Ovary (tissue), 9 donors: Measurements from ENCODE around the gene C1orf56. TPM values are rescaled to one million over a fixed set of nuclear protein-coding genes. Genes with fewer than 3 reads are reported as not detected.
A peak's percentile ranks its signal among the peaks of the same experiment; 100 is the strongest.

Experiments used
- DNase-seq, 5 donors: peaks; one replicate each; pipeline ENCODE4 v3.0.0-alpha.2; 2019 to 2020
- H3K27ac ChIP-seq, 2 donors: fragments of 200-600 bp; one replicate each; pipeline versions ENCODE4 v1.5.1 to v1.8.0; 2019 to 2022
- H3K27me3 ChIP-seq: fragments of 200-600 bp; one replicate; pipeline ENCODE4 v1.8.0; 2022
- H3K36me3 ChIP-seq: fragments of 200-600 bp; sonication (generic); one replicate; pipeline ENCODE4 v1.5.1; 2019
- H3K4me1 ChIP-seq: one replicate; pipeline ENCODE4 v1.8.1; 2013; ENCODE audit warnings: mild to moderate bottlenecking, moderate library complexity; ENCODE audit not compliant: insufficient read depth
- H3K4me3 ChIP-seq: fragments of 200-600 bp; sonication (generic); one replicate; pipeline ENCODE4 v1.5.1; 2017
- H3K9me3 ChIP-seq, 2 donors: fragments of 200-600 bp in 1 of 2; sonication (generic) in 1 of 2; one replicate each; pipeline versions ENCODE4 v1.5.1 to v1.8.1; 2013 to 2019; ENCODE audit warnings: mild to moderate bottlenecking in 1 of 2, moderate library complexity in 1 of 2
- EP300 ChIP-seq: sonication (generic); formaldehyde crosslinking; IDR thresholded peaks from one replicate; pipeline ENCODE4 v1.6.1; 2017; ENCODE audit warnings: antibody characterized with exemption
- POLR2A ChIP-seq: fragments of 450-650 bp; IDR thresholded peaks from one replicate; pipeline ENCODE4 v1.6.1; 2017; ENCODE audit warnings: antibody characterized with exemption, mild to moderate bottlenecking, moderate library complexity
- WGBS, 3 donors: extraction: QIAGEN DNeasy Blood & Tissue Kit in 1 of 3; methylation state at CpG; one replicate each; pipeline versions ENCODE4 v1.1.5 to v1.1.7; 2013 to 2017; 5-methylcytosine and 5-hydroxymethylcytosine counted together
- intact Hi-C, 4 donors: fragments of 100-400 bp; cut with DNase I; formaldehyde crosslinking; loops; one replicate each; pipeline versions ENCODE4 v1.11.0 to v1.15.1; 2022 to 2023
- polyA plus RNA-seq, 2 donors: library from polyadenylated mRNA; stranded (reverse); fragments of 200-250 nt in 1 of 2; fragments of 350-450 nt in 1 of 2; fragmentation: Illumina TruSeq in 1 of 2; extraction: RNeasy Lipid Tissue Mini Kit (QIAGEN cat#74804) in 1 of 2; gene quantifications; one replicate each; pipeline ENCODE4 v1.2.3, GENCODE V29; 2013 to 2014
- total RNA-seq, 7 donors: library from RNA; depleted of rRNA in 2 of 7; stranded (reverse); fragments of >200 nt in 2 of 7; fragmentation: NEBNext Ultra II Directional in 3 of 7; extraction: Animal tissue kit (Norgen Biotek cat#: 25700) in 3 of 7; gene quantifications; one replicate each; pipeline versions ENCODE4 v1.1.0 to v1.2.4, GENCODE V29; 2016 to 2023
- TF ChIP-seq, protein P1 (sequence below), 3 donors: fragments of 450-650 bp in 2 of 3; fragments of 200-600 bp in 1 of 3; IDR thresholded peaks; one replicate each; pipeline versions ENCODE4 v1.5.1 to v1.8.0; 2016 to 2022; ENCODE audit warnings: antibody characterized with exemption in 3 of 3, mild to moderate bottlenecking in 1 of 3
- donor health status: DM: no; HTN: no; CAD: no; lungs with moderate emphysema.
- donor health status: DM: no; HTN: no; CAD: no.
- donor health status: Bipolar disorder and iron deficiency.
- donor health status: DM: yes; HTN: yes; CAD: no.
- donor health status: DM: no; HTN: no; CAD: no.
- donor health status: DM: yes; HTN: yes; CAD: no.

Gene C1orf56
- total and polyA plus RNA-seq, 9 donors: 2.6 to 9.1 (median 6.6) TPM

DNA sequence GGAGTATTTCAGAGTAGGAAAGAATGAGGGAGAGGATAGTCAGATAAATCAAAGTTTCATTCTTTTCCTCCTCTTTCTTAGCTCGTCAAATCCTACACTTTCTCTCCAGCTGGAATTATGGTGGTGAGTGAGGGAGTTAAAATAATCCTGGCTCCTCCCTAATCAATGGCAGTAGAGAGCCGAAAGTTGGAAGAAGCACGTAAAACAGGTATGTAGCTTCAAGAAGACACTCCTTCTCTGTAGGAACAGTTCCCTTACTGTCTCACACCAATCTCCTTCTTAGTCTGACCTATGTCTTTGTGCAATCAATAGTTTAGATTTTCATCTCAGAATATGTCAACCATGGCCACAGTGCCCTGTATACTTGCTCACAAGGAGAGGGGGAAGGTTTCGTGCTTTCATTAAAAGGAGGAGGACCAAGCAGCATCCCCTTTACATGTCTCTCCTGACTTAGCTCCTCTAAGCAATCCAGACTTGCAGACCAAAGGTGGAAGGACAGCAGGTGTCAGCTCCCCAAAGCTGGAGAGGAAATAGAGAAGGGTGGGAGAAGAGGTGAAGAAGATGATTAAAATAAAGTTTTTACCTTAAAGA is 41.7 kb upstream of the C1orf56 start:
- WGBS, 3 donors: 3 to 6% (median 4%) methylated on average over 4 of the region's 4 CpGs
- intact Hi-C loops: no loop called here

DNA sequence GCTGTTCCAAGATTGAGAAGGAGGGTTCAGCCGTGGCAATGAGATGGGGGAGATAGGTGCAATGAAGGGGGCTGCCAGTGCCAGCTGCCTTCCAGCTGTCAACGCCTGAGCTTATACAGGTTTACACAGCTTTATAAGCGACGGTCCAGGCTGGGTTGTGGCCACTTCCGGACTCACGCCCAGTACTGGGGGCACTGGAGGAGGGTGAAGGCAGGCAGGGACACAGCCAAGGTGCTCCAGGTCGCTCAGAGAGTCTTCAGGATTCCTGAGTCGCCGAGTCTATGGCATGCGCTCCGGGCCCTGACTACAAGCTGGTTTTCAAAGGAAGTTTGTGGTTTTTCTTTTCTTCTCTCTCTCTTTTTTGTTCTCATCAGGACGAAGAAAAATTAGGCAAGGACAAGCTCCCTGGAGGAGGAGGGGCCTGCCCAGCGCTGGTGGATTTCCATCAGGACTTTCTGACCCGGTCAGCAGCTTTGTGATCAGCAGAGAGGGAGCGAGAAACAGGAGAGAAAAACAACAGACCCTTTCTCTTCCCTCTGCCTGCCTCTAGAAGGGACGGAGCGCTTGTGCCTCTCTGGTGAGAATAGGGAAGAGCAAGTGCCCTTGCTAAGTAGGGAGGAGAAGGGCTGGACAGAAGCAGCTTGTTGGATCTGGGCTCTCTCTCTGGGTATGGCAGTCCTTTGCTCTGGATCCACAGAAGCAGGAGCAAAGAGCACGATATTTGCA is 41.1 kb upstream of the C1orf56 start, which contains the start of gene MINDY1:
TSS of gene MINDY1 (minus strand) at position 576 of the 726 bp plus-strand sequence. CDS start 4,285 bp downstream, outside the sequence.
- peak within 1 kb of the TSS; percentile 83 to 86 for H3K27ac ChIP-seq
- no peaks in the 10 kb centered on the region for H3K36me3 ChIP-seq
- peak; percentile 63 to 78 (median 66) for DNase-seq
- H3K4me3 ChIP-seq: peak within 1 kb of the TSS; percentile 74
- WGBS, 3 donors: 0 to 1% (median 0%) methylated on average over 18 of the region's 18 CpGs
- intact Hi-C loops: no loop called here
- TF ChIP-seq, protein P1, sequence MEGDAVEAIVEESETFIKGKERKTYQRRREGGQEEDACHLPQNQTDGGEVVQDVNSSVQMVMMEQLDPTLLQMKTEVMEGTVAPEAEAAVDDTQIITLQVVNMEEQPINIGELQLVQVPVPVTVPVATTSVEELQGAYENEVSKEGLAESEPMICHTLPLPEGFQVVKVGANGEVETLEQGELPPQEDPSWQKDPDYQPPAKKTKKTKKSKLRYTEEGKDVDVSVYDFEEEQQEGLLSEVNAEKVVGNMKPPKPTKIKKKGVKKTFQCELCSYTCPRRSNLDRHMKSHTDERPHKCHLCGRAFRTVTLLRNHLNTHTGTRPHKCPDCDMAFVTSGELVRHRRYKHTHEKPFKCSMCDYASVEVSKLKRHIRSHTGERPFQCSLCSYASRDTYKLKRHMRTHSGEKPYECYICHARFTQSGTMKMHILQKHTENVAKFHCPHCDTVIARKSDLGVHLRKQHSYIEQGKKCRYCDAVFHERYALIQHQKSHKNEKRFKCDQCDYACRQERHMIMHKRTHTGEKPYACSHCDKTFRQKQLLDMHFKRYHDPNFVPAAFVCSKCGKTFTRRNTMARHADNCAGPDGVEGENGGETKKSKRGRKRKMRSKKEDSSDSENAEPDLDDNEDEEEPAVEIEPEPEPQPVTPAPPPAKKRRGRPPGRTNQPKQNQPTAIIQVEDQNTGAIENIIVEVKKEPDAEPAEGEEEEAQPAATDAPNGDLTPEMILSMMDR (IDR thresholded peaks at IDR 0.05): peak in 2 of 3 donors; percentile 60 to 74
- TF ChIP-seq EP300 (no peak), POLR2A (peak; percentile 59)
- peaks cover 9% of the 10 kb centered on the region for H3K4me1 ChIP-seq
- H3K27me3 ChIP-seq: no peaks in the 10 kb centered on the region
- H3K9me3 ChIP-seq: no peaks in the 10 kb centered on the region

More for the DNA sequence above, 41.7 kb upstream of the C1orf56 start:
- Histone ChIP-seq H3K27me3 (no peaks in the 10 kb centered on the region), H3K4me1 (peaks cover 9% of the 10 kb centered on the region), H3K36me3 (no peaks in the 10 kb centered on the region), H3K27ac (peak overlapping the region; percentile 83 to 86), H3K9me3 (no peaks in the 10 kb centered on the region), H3K4me3 (peak overlapping the region; percentile 59)
- DNase-seq: no peak
- TF ChIP-seq, protein P1 (IDR thresholded peaks at IDR 0.05): no peak
- no peak for TF ChIP-seq EP300
- TF ChIP-seq POLR2A: no peak

DNA sequence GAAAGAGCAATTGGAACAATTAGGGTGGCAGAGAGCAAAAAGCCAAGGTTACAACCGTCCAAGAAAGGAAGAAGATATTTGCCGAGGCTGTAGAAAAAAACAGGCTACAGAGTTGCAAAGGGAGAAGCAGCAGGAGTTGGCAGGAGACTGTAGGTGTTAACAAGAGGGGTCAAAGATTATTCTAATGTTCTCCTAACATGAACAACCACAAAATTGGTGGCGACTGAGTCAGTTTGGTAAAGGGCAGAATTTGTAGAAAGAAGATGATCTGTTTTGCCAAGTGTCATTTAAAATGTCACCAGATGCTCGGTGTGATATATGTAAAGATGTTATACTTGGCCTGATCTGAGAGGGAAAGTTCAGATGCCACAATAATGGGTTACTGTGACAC is 39.7 kb upstream of the C1orf56 start:
- Histone ChIP-seq H3K27ac (peak overlapping the region; percentile 14 to 86), H3K27me3 (no peaks in the 10 kb centered on the region), H3K4me1 (peaks cover 6% of the 10 kb centered on the region), H3K9me3 (no peaks in the 10 kb centered on the region), H3K4me3 (peak overlapping the region; percentile 74), H3K36me3 (no peaks in the 10 kb centered on the region)
- 3 to 8% (median 6%) methylated on average over 4 of the region's 4 CpGs for WGBS, 3 donors
- DNase-seq: no peak
- intact Hi-C loops: no loop called here
- TF ChIP-seq POLR2A: no peak
- TF ChIP-seq, protein P1 (IDR thresholded peaks at IDR 0.05): no peak
- no peak for TF ChIP-seq EP300

DNA sequence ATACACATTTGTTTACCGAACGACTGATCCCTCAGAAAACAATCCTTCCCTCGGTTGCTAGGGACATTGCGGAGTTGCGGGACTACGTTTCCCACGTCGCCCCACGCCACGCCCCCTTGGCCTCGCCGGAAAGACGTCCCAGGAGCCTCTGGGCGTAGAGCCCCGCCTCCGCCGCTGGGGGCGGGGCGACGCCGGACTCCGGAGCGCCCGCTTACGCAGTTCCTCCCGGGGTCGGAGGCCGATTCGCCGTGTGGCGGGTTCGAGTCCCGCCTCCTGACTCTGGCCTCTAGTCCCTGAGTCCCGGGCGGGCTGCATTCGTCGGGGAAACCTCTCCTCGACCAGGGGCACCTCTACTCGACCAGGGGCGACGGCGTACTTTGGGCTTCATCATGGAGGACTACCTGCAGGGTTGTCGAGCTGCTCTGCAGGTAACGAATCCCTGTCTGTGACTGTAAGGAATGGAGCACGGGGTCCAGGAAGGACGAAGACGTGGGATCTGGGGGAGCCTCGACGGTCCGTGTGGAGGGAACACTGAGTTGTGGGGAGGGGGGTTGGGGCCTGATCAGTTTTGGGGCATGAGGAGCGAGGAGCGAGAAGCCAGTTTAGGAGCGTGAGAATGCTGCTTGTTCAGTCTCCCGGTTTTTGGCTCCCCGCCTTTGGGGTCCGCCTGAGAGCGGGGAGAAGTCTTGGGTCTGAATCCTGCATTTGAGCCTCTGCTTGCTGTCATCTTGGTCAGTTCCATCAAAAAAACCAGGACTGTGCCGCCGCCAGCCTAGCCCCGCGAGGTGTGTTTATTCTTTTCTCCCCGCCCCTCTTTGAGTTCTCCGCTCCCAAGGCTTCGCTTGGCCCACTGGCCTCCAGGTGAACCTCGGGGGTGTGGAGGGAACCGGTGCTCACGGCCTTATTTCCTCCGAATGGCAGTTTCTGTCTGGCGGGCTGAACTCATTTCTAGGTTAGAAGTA is 39.0 kb upstream of the C1orf56 start, which contains the start of gene PRUNE1:
TSS of gene PRUNE1 (plus strand) at position 206 of the 962 bp plus-strand sequence. CDS start at position 390, 184 bp downstream.
- peak; percentile 96 to 99 (median 98) for DNase-seq
- TF ChIP-seq EP300 (no peak), POLR2A (peak; percentile 74)
- TF ChIP-seq, protein P1 (IDR thresholded peaks at IDR 0.05): peak in 2 of 3 donors; percentile 6 to 22
- no peaks in the 10 kb centered on the region for H3K36me3 ChIP-seq
- H3K27ac ChIP-seq: peak within 1 kb of the TSS; percentile 72 to 86
- peak within 1 kb of the TSS; percentile 74 for H3K4me3 ChIP-seq
- no peaks in the 10 kb centered on the region for H3K9me3 ChIP-seq
- intact Hi-C loops: no loop called here
- H3K4me1 ChIP-seq: peaks cover 5% of the 10 kb centered on the region
- WGBS, 3 donors: 1% methylated on average over 58 to 69 of the region's 69 CpGs
- no peaks in the 10 kb centered on the region for H3K27me3 ChIP-seq
